Epithelial cell of proximal tubule (primary cell): Measurements from ENCODE around the gene POU2AF3. TPM values are rescaled to one million over a fixed set of nuclear protein-coding genes. Genes with fewer than 3 reads are reported as not detected.

ENCODE experiments used
- DNase-seq: peaks from one replicate; pipeline ENCODE4 v3.0.0-alpha.2; 2011; ENCODE audit warnings: low read depth
- H3K4me3 ChIP-seq: 2 replicates; pipeline ENCODE4 v1.5.1; 2011; ENCODE audit warnings: low read depth, mild to moderate bottlenecking, low read length
- total RNA-seq: library from RNA; depleted of rRNA; stranded (reverse); fragments of >200 nt; gene quantifications from 2 replicates; pipeline ENCODE4 v1.2.3, GENCODE V29; 2015
- TF ChIP-seq, protein P1 (sequence below): conservative IDR thresholded peaks from 2 replicates; pipeline ENCODE4 v1.5.1; 2012; ENCODE audit warnings: low read depth, mild to moderate bottlenecking, low read length

POU2AF3 gene
- total RNA-seq, 1 donor from 2014 or later, result 0.69 TPM

DNA sequence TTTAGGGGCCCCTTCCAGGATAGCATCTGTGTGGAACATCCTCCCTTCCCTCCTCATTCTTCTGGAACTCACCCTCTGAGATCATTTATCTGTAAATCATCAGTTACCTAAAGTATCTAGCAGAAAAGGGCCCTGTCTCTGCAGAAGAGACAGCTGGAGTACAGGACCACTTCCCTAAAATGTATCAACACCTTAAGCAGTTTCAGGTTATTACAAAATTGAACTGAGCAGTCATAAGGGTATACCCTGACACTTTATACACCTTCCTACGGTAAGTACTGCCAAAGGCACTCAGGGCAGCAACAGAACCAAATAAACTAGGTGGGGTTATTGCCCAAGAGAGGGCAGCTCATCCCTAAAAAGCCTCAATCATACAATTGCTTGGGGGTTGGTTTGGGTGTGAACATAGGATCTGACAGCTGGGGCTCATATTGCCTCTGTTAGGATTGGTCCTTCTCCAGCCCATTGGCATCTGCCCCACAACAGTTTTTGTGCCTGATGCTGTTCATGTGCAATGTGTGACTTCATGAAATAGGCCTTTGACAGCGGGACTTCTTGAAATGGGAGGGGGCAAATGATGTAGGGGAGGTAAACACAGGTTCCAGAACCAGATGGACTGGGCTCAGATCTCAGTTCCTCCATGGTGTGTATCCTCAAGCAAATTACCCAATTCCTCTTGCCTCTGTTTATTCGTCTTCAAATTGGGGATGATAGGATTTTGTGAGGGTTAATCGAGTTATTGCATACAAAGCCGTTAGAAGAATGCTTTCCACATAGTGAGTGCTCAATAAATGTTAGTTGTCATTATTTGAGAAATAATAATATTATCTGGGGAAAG is 2.9 kb downstream of the POU2AF3 start:
- TF ChIP-seq, protein P1, sequence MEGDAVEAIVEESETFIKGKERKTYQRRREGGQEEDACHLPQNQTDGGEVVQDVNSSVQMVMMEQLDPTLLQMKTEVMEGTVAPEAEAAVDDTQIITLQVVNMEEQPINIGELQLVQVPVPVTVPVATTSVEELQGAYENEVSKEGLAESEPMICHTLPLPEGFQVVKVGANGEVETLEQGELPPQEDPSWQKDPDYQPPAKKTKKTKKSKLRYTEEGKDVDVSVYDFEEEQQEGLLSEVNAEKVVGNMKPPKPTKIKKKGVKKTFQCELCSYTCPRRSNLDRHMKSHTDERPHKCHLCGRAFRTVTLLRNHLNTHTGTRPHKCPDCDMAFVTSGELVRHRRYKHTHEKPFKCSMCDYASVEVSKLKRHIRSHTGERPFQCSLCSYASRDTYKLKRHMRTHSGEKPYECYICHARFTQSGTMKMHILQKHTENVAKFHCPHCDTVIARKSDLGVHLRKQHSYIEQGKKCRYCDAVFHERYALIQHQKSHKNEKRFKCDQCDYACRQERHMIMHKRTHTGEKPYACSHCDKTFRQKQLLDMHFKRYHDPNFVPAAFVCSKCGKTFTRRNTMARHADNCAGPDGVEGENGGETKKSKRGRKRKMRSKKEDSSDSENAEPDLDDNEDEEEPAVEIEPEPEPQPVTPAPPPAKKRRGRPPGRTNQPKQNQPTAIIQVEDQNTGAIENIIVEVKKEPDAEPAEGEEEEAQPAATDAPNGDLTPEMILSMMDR, result no peak
- H3K4me3 ChIP-seq, result no peak overlapping the region
- DNase-seq, result no peak

DNA sequence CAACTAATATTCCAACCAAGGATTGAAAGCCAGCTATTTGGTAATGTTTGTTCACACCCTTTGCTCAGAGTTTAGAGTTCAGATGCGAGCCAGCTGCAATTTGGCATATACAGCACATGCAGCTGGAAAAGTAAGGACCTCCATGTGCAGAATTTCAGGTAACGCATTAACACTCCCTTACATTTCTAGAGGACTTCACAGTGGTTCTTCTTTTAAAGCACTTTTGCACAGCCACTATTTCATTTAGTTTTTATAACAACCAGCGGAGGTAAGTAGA is 3.4 kb downstream of the POU2AF3 start:
- DNase-seq, result no peak
- no peak overlapping the region for H3K4me3 ChIP-seq
- TF ChIP-seq, protein P1, result no peak

DNA sequence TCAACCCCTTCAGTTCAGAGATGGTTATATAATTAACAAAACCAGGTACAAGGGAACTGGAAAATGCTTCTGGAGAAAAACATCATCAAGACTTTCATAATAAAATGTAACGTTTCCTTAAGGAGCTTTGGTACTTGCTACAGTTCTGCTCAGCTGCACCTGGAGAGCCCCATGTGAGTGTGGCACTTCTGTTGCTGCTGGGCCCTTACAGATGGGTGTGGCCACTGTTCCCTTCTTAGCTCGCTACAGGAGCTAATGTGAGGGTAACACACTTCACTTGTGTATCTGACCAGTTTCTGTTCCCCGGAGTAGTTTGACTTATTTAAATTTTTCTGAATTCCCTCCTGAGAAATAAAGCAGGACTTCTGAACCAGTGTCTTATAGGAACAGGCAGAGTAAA is 4.0 kb downstream of the POU2AF3 start:
- no peak overlapping the region for H3K4me3 ChIP-seq
- no peak for DNase-seq
- TF ChIP-seq, protein P1, result no peak

DNA sequence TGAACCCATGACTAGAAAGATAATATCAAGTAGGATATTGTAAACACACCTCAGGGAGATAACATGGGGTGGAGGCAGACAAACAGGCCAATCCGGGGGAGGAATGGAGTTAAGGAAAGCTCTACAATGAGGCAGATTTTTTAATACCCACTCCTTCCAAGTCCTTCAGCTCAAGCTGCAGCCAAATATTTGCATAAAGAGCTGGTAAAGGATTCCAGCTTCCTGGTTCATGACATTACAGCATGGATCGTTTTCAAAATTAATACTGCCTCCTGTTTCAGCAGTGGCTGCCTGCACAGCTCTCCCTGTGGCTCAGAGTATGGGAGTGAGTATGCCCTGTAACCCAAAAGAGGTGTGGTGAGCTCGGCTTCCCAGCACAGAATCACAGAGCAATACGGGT is 5.1 kb downstream of the POU2AF3 start:
- no peak overlapping the region for H3K4me3 ChIP-seq
- TF ChIP-seq, protein P1, result no peak
- no peak for DNase-seq

DNA sequence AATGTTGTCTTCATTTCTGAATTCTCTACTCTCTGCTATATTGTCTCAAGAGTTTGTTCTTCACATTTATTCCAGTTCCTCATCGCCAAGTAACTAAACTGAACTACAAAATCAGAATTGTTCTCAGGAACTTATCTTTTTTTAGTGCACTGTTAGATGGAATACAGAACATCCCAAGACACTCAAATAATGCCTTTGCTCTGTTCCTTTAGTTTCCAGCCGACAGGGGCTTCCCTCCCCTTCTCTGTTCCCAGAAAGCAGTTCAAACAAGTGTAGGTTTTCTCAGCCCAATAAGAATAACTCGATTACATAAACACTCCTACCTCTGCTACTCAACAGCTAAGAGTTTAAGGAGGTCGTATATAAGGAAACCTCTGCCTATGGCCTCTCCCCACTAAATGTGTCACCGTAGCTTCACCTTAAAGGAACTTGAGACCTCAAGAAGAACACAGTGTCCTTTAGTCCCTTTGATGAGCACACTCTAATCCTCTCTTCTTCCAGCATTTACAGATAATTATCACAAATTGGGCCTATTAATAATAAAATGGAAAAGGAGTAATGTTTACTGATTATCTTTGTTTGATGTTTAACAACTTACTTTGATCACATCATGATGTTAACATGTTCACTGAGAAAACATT is 6.9 kb downstream of the POU2AF3 start:
- no peak overlapping the region for H3K4me3 ChIP-seq
- TF ChIP-seq, protein P1, result no peak
- DNase-seq, result no peak

DNA sequence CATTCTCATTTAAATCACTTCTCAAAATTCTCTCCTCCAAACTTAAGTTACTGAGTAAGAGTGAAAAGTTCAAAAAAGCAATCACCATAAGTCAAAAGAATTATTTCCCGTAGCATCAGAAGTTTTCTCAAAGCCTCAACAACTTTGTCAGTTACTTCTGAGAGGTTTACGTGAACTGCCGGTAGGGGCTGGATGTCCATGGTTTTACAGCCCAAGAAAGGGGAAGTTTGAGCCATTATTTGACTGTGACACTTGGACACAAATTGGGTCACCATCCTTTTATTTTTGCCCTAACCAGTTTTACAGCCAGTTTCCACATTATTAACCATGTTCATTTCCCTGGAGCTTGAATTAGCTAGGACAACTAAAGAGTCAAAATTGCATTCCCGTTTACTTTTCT is 7.5 kb downstream of the POU2AF3 start:
- TF ChIP-seq, protein P1, result no peak
- no peak overlapping the region for H3K4me3 ChIP-seq
- DNase-seq, result no peak

DNA sequence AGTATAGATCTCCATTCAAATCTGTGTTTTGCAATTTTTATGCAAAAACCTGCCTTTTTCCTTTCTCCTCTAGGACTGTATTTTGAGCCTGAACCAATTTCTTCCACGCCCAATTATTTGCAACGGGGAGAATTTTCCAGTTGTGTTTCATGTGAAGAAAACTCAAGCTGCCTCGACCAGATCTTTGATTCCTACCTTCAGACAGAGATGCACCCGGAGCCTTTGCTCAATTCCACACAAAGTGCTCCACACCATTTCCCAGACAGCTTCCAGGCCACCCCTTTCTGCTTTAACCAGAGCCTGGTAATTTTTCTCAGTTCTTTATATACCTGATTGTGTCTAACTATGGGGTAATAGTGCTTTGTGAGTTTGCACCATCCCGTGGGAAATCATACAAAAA is 8.0 kb downstream of the POU2AF3 start:
- TF ChIP-seq, protein P1, result no peak
- DNase-seq, result no peak
- H3K4me3 ChIP-seq, result no peak overlapping the region
